GM23338 (cell line): ENCODE measurements around the gene MMADHC.

Experiments
- EZH2 ChIP-seq: fragments of 200-600 bp; sonication (generic); IDR thresholded peaks from one replicate; pipeline ENCODE4 v1.8.0; 2017; ENCODE audit warnings: antibody characterized with exemption, mild to moderate bottlenecking, low read depth; ENCODE audit not compliant: unreplicated experiment
- EZH2phosphoT487 ChIP-seq: fragments of 200-600 bp; sonication (generic); IDR thresholded peaks from one replicate; pipeline ENCODE4 v1.8.1; 2018; ENCODE audit warnings: antibody characterized with exemption; ENCODE audit not compliant: unreplicated experiment
- TF ChIP-seq, protein P1 (sequence below), 2 experiments: fragments of 200-600 bp in 1 of 2; sonication (generic) in 1 of 2; conservative IDR thresholded peaks; 2 replicates each; pipeline versions ENCODE4 v1.5.1 to v1.6.1; 2016 to 2017; ENCODE audit warnings: antibody characterized with exemption in 2 of 2, low read depth in 2 of 2, mild to moderate bottlenecking in 2 of 2, moderate library complexity in 1 of 2
- TF ChIP-seq, protein P2 (sequence below): IDR thresholded peaks from one replicate; pipeline ENCODE4 v1.6.1; 2018; ENCODE audit warnings: antibody characterized with exemption; ENCODE audit not compliant: unreplicated experiment

DNA sequence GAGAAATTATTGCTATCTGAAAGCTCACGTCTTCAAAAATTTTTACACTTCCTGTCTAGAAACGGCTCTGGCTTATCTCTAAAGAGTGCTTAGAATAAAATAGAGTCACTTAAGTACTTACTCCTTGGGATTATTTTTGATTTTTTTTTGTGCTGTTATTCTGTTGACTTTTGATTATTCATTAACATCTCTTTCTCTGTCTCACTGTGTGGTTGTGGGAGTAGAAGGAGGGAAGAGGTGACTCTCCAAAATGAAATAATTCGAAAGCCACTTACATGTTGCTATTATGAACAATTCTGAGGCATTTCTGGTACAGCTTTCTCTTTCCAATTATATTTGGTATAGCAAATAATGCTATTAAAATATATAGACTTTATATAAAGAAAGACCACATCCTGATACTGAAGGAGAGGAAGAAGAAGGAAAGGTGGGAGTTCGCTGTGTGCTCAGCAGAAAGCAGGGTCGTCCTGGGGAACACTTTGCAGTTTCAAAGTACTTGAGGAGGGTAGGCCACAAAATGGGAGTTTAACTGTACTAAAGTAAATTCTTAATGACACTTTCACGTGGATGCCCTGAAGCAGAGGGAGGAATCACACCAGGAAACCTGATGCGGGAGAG, 9.6 kb upstream of the MMADHC start:
- TF ChIP-seq, protein P1, sequence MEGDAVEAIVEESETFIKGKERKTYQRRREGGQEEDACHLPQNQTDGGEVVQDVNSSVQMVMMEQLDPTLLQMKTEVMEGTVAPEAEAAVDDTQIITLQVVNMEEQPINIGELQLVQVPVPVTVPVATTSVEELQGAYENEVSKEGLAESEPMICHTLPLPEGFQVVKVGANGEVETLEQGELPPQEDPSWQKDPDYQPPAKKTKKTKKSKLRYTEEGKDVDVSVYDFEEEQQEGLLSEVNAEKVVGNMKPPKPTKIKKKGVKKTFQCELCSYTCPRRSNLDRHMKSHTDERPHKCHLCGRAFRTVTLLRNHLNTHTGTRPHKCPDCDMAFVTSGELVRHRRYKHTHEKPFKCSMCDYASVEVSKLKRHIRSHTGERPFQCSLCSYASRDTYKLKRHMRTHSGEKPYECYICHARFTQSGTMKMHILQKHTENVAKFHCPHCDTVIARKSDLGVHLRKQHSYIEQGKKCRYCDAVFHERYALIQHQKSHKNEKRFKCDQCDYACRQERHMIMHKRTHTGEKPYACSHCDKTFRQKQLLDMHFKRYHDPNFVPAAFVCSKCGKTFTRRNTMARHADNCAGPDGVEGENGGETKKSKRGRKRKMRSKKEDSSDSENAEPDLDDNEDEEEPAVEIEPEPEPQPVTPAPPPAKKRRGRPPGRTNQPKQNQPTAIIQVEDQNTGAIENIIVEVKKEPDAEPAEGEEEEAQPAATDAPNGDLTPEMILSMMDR (conservative IDR thresholded peaks at IDR 0.05; ENCODE audit: low read depth in 2 of 2): no peak
- no peak for TF ChIP-seq EZH2
- TF ChIP-seq EZH2phosphoT487: no peak
- TF ChIP-seq, protein P2, sequence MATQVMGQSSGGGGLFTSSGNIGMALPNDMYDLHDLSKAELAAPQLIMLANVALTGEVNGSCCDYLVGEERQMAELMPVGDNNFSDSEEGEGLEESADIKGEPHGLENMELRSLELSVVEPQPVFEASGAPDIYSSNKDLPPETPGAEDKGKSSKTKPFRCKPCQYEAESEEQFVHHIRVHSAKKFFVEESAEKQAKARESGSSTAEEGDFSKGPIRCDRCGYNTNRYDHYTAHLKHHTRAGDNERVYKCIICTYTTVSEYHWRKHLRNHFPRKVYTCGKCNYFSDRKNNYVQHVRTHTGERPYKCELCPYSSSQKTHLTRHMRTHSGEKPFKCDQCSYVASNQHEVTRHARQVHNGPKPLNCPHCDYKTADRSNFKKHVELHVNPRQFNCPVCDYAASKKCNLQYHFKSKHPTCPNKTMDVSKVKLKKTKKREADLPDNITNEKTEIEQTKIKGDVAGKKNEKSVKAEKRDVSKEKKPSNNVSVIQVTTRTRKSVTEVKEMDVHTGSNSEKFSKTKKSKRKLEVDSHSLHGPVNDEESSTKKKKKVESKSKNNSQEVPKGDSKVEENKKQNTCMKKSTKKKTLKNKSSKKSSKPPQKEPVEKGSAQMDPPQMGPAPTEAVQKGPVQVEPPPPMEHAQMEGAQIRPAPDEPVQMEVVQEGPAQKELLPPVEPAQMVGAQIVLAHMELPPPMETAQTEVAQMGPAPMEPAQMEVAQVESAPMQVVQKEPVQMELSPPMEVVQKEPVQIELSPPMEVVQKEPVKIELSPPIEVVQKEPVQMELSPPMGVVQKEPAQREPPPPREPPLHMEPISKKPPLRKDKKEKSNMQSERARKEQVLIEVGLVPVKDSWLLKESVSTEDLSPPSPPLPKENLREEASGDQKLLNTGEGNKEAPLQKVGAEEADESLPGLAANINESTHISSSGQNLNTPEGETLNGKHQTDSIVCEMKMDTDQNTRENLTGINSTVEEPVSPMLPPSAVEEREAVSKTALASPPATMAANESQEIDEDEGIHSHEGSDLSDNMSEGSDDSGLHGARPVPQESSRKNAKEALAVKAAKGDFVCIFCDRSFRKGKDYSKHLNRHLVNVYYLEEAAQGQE: no peak
